Spleen (tissue), 11 donors: ENCODE measurements around the gene MEF2C. TPM values are rescaled to one million over a fixed set of nuclear protein-coding genes. Genes with fewer than 3 reads are reported as not detected.

Experiments used
- DNase-seq: peaks from one replicate; pipeline ENCODE4 v3.0.0-alpha.2; 2020
- H3K27ac ChIP-seq, 8 donors: fragments of 200-600 bp; sonication (generic) in 7 of 8; 1 replicate in 4 of 8; 2 replicates in 4 of 8; pipeline versions ENCODE4 v1.5.0 to v1.8.0; 2016 to 2021; ENCODE audit warnings: inconsistent platforms in 4 of 8, mild to moderate bottlenecking in 4 of 8, moderate library complexity in 1 of 8
- H3K27me3 ChIP-seq, 7 donors: fragments of 200-600 bp; sonication (generic) in 6 of 7; replicated peaks in 1 of 7; 1 replicate in 4 of 7; 2 replicates in 3 of 7; pipeline versions ENCODE4 v1.5.0 to v1.8.0; 2016 to 2021; ENCODE audit warnings: inconsistent platforms in 3 of 7, mild to moderate bottlenecking in 1 of 7
- H3K36me3 ChIP-seq, 6 donors: fragments of 200-600 bp; sonication (generic) in 5 of 6; 1 replicate in 4 of 6; 2 replicates in 2 of 6; pipeline versions ENCODE4 v1.5.0 to v1.8.0; 2016 to 2021; ENCODE audit warnings: inconsistent platforms in 2 of 6
- H3K4me1 ChIP-seq, 6 donors: fragments of 200-600 bp; sonication (generic) in 5 of 6; 1 replicate in 3 of 6; 2 replicates in 3 of 6; pipeline versions ENCODE4 v1.5.0 to v1.8.0; 2016 to 2021; ENCODE audit warnings: inconsistent platforms in 3 of 6
- H3K4me3 ChIP-seq, 8 donors: fragments of 200-600 bp; sonication (generic) in 7 of 8; 1 replicate in 4 of 8; 2 replicates in 4 of 8; pipeline versions ENCODE4 v1.5.0 to v1.8.0; 2016 to 2021; ENCODE audit warnings: inconsistent platforms in 4 of 8, mild to moderate bottlenecking in 4 of 8, moderate library complexity in 2 of 8
- H3K9me3 ChIP-seq, 8 donors: fragments of 200-600 bp; sonication (generic) in 7 of 8; 1 replicate in 4 of 8; 2 replicates in 4 of 8; pipeline versions ENCODE4 v1.5.0 to v1.8.0; 2016 to 2021; ENCODE audit warnings: inconsistent platforms in 4 of 8
- CTCF ChIP-seq, 11 experiments: fragments of 200-600 bp in 7 of 11; fragments of 450-650 bp in 4 of 11; sonication (generic) in 4 of 11; IDR thresholded peaks in 8 of 11; conservative IDR thresholded peaks in 3 of 11; 1 replicate in 7 of 11; 2 replicates in 4 of 11; pipeline versions ENCODE4 v1.4.0 to v1.8.0; 2016 to 2021; ENCODE audit warnings: antibody characterized with exemption in 11 of 11, inconsistent platforms in 4 of 11, mild to moderate bottlenecking in 1 of 11
- POLR2A ChIP-seq, 3 donors: fragments of 450-650 bp; IDR thresholded peaks; one replicate each; pipeline ENCODE4 v1.5.1; 2017; ENCODE audit warnings: antibody characterized with exemption in 3 of 3, mild to moderate bottlenecking in 1 of 3
- POLR2AphosphoS5 ChIP-seq, 3 donors: sonication (generic); formaldehyde crosslinking; IDR thresholded peaks; one replicate each; pipeline ENCODE4 v1.5.1; 2017; ENCODE audit warnings: antibody characterized with exemption in 3 of 3
- WGBS, 5 donors: extraction: QIAGEN DNeasy Blood & Tissue Kit in 3 of 5; methylation state at CpG; one replicate each; pipeline versions ENCODE4 v1.1.5 to v1.1.7; 2013 to 2018; 5-methylcytosine and 5-hydroxymethylcytosine counted together
- intact Hi-C: fragments of 100-400 bp; cut with DNase I; formaldehyde crosslinking; loops from one replicate; pipeline ENCODE4 v1.15.0; 2023; ENCODE audit warnings: low total_unique reads
- polyA plus RNA-seq, 3 donors: library from polyadenylated mRNA; stranded (reverse); fragments of 200-250 nt; gene quantifications; one replicate each; pipeline ENCODE4 v1.2.1, GENCODE V29; 2013
- total RNA-seq, 7 donors: library from RNA; depleted of rRNA in 3 of 7; stranded (reverse); fragments of >200 nt in 3 of 7; fragmentation: NEBNext Ultra II Directional in 4 of 7; extraction: Animal tissue kit (Norgen Biotek cat#: 25700) in 4 of 7; gene quantifications; one replicate each; pipeline versions ENCODE4 v1.1.0 to v1.2.1, GENCODE V29; 2016 to 2021
- donor health status: healthy with polysubstance abuse.
- donor health status: DM: no; HTN: no; CAD: no; lungs with moderate emphysema.
- donor health status: DM: no; HTN: no; CAD: no.
- donor health status: Bipolar disorder and iron deficiency.
- donor health status: healthy.
- donor health status: DM: no; HTN: no; CAD: no.
- donor health status: DM: yes; HTN: yes; CAD: no.

MEF2C gene
- total and polyA plus RNA-seq, 10 donors: 19.3 to 153 (median 120) TPM

GRCh38 chr5:88746438-88746882 is 136.5 kb downstream of the MEF2C start:
- Histone ChIP-seq H3K4me1 (peaks cover 0 to 21% (median 0%) of the 10 kb centered on the region in 6 donors), H3K4me3 (no peak overlapping the region), H3K27me3 (no peaks in the 10 kb centered on the region), H3K9me3 (no peaks in the 10 kb centered on the region), H3K27ac (peak overlapping the region in 3 of 8 donors; percentile 21 to 30 (median 23)), H3K36me3 (peaks cover 0 to 72% (median 23%) of the 10 kb centered on the region in 6 donors)
- intact Hi-C loops: no loop called here
- no peak for DNase-seq
- 57 to 77% (median 69%) methylated on average over 3 of the region's 3 CpGs for WGBS, 5 donors
- TF ChIP-seq POLR2AphosphoS5 (IDR thresholded peaks at IDR 0.05): no peak
- no peak for TF ChIP-seq CTCF (IDR thresholded peaks at IDR 0.05 in 8 of 11, conservative IDR thresholded peaks at IDR 0.05 in 3 of 11)
- TF ChIP-seq POLR2A (IDR thresholded peaks at IDR 0.05): no peak

- Histone ChIP-seq H3K9me3 (no peaks in the 10 kb centered on the region), H3K4me3 (no peak overlapping the region), H3K36me3 (peaks cover 0 to 60% (median 18%) of the 10 kb centered on the region in 6 donors), H3K27ac (no peak overlapping the region), H3K4me1 (peaks cover 0 to 25% (median 0%) of the 10 kb centered on the region in 6 donors), H3K27me3 (no peaks in the 10 kb centered on the region)
- no peak for DNase-seq
- TF ChIP-seq POLR2AphosphoS5 (IDR thresholded peaks at IDR 0.05) (no peak), CTCF (IDR thresholded peaks at IDR 0.05 in 8 of 11, conservative IDR thresholded peaks at IDR 0.05 in 3 of 11) (no peak), POLR2A (IDR thresholded peaks at IDR 0.05) (no peak)
- intact Hi-C loops: no loop called here
- WGBS, 5 donors: 59 to 92% (median 78%) methylated on average over 7 of the region's 7 CpGs
Observed at GRCh38 chr5:88745093-88745696, 137.8 kb downstream of the MEF2C start.

- no peak for DNase-seq
- H3K4me3 ChIP-seq: no peak overlapping the region
- TF ChIP-seq POLR2AphosphoS5 (IDR thresholded peaks at IDR 0.05) (no peak), CTCF (IDR thresholded peaks at IDR 0.05 in 8 of 11, conservative IDR thresholded peaks at IDR 0.05 in 3 of 11) (no peak), POLR2A (IDR thresholded peaks at IDR 0.05) (no peak)
- peaks cover 0 to 30% (median 0%) of the 10 kb centered on the region in 6 donors for H3K4me1 ChIP-seq
- no peak overlapping the region for H3K27ac ChIP-seq
- WGBS, 5 donors: 53 to 71% (median 67%) methylated on average over 2 of the region's 2 CpGs
- H3K27me3 ChIP-seq: no peaks in the 10 kb centered on the region
- H3K9me3 ChIP-seq: no peaks in the 10 kb centered on the region
- H3K36me3 ChIP-seq: peaks cover 0 to 41% (median 7%) of the 10 kb centered on the region in 6 donors
- intact Hi-C loops: no loop called here
Observed at GRCh38 chr5:88743231-88743834, 139.7 kb downstream of the MEF2C start.

GRCh38 chr5:88741964-88742363 is 141.0 kb downstream of the MEF2C start:
- Histone ChIP-seq H3K4me3 (no peak overlapping the region), H3K9me3 (no peaks in the 10 kb centered on the region), H3K36me3 (peaks cover 0 to 30% (median 7%) of the 10 kb centered on the region in 6 donors), H3K4me1 (peaks cover 0 to 40% (median under 1%) of the 10 kb centered on the region in 6 donors), H3K27ac (no peak overlapping the region), H3K27me3 (no peaks in the 10 kb centered on the region)
- no peak for DNase-seq
- TF ChIP-seq CTCF (IDR thresholded peaks at IDR 0.05 in 8 of 11, conservative IDR thresholded peaks at IDR 0.05 in 3 of 11) (no peak), POLR2A (IDR thresholded peaks at IDR 0.05) (no peak), POLR2AphosphoS5 (IDR thresholded peaks at IDR 0.05) (no peak)
- intact Hi-C loops: no loop called here
- 35 to 63% (median 48%) methylated on average over 1 of the region's 1 CpG for WGBS, 5 donors
